GM18508 (cell line): ENCODE data around the gene BTRC.

Experiments used
- ATAC-seq: cut with Tn5 transposase; IDR thresholded peaks from one replicate; pipeline ENCODE4 v1.9.1; 2021; ENCODE audit warnings: moderate number of reproducible peaks; ENCODE audit not compliant: insufficient read depth, unreplicated experiment

BTRC gene

GRCh38 chr10:101438881-101439391, 85.0 kb downstream of the BTRC start:
- ATAC-seq = no peak

- no peak for ATAC-seq
Measured at GRCh38 chr10:101441541-101442455, 87.8 kb downstream of the BTRC start.

- ATAC-seq = no peak
Measured at GRCh38 chr10:101442456-101442800, 88.5 kb downstream of the BTRC start.

GRCh38 chr10:101444058-101444898, 90.3 kb downstream of the BTRC start:
- ATAC-seq = no peak

GRCh38 chr10:101446071-101446470, 92.1 kb downstream of the BTRC start:
- ATAC-seq = no peak

GRCh38 chr10:101446947-101447346, 93.0 kb downstream of the BTRC start:
- ATAC-seq = no peak

- ATAC-seq = no peak
Measured at GRCh38 chr10:101447477-101447876, 93.5 kb downstream of the BTRC start.

- ATAC-seq = no peak
Measured at GRCh38 chr10:101450277-101451080, 96.5 kb downstream of the BTRC start.

GRCh38 chr10:101451261-101451660, 97.3 kb downstream of the BTRC start:
- ATAC-seq = no peak

GRCh38 chr10:101451667-101452069, 97.7 kb downstream of the BTRC start:
- ATAC-seq = no peak

GRCh38 chr10:101452176-101452575, 98.2 kb downstream of the BTRC start:
- no peak for ATAC-seq

- no peak for ATAC-seq
Measured at GRCh38 chr10:101452593-101452992, 98.6 kb downstream of the BTRC start.

GRCh38 chr10:101453318-101453717, 99.4 kb downstream of the BTRC start:
- ATAC-seq = no peak

- no peak for ATAC-seq
Measured at GRCh38 chr10:101453791-101454718, 100.1 kb downstream of the BTRC start.

GRCh38 chr10:101458869-101459268, 104.9 kb downstream of the BTRC start:
- ATAC-seq = no peak

GRCh38 chr10:101464082-101464481, 110.1 kb downstream of the BTRC start:
- no peak for ATAC-seq

GRCh38 chr10:101464599-101464998, 110.6 kb downstream of the BTRC start:
- ATAC-seq = no peak

- no peak for ATAC-seq
Measured at GRCh38 chr10:101466016-101466912, 112.3 kb downstream of the BTRC start.
